Adrenal gland (tissue), 12 donors: ENCODE data around the gene TMEM175. TPM values are rescaled to one million over a fixed set of nuclear protein-coding genes. Genes with fewer than 3 reads are reported as not detected.

ENCODE experiments used
- DNase-seq, 7 donors: peaks; one replicate each; pipeline ENCODE4 v3.0.0-alpha.2; 2019 to 2020
- H3K27ac ChIP-seq, 5 donors: fragments of 200-600 bp; sonication (generic) in 4 of 5; 1 replicate in 3 of 5; 2 replicates in 2 of 5; pipeline versions ENCODE4 v1.5.1 to v1.8.0; 2016 to 2020; ENCODE audit warnings: mild to moderate bottlenecking in 1 of 5
- H3K27me3 ChIP-seq: fragments of 200-600 bp; 2 replicates; pipeline ENCODE4 v1.8.0; 2021
- H3K36me3 ChIP-seq, 2 donors: fragments of 200-600 bp; replicated peaks in 1 of 2; 1 replicate in 1 of 2; 2 replicates in 1 of 2; pipeline versions ENCODE4 v1.5.1 to v1.8.0; 2018 to 2022
- H3K4me1 ChIP-seq, 2 donors: fragments of 200-600 bp; replicated peaks in 1 of 2; 1 replicate in 1 of 2; 2 replicates in 1 of 2; pipeline versions ENCODE4 v1.5.1 to v1.8.0; 2018 to 2021
- H3K4me3 ChIP-seq, 4 donors: fragments of 200-600 bp; sonication (generic) in 3 of 4; one replicate each; pipeline ENCODE4 v1.5.1; 2016 to 2018
- H3K9me3 ChIP-seq, 3 donors: fragments of 200-600 bp; sonication (generic) in 1 of 3; replicated peaks in 1 of 3; 1 replicate in 2 of 3; 2 replicates in 1 of 3; pipeline versions ENCODE4 v1.5.1 to v1.8.0; 2016 to 2021
- CTCF ChIP-seq, 6 experiments: fragments of 450-650 bp in 4 of 6; fragments of 200-600 bp in 2 of 6; sonication (generic) in 1 of 6; IDR thresholded peaks; 1 replicate in 5 of 6; 2 replicates in 1 of 6; pipeline versions ENCODE4 v1.5.1 to v1.8.0; 2016 to 2021; ENCODE audit warnings: antibody characterized with exemption in 6 of 6, mild to moderate bottlenecking in 2 of 6, moderate library complexity in 1 of 6
- POLR2A ChIP-seq, 2 donors: fragments of 450-650 bp; IDR thresholded peaks; one replicate each; pipeline ENCODE4 v1.6.1; 2017; ENCODE audit warnings: antibody characterized with exemption in 2 of 2, mild to moderate bottlenecking in 2 of 2, moderate library complexity in 1 of 2
- WGBS, 4 donors: extraction: QIAGEN DNeasy Blood & Tissue Kit in 2 of 4; methylation state at CpG; one replicate each; pipeline versions ENCODE4 v1.1.5 to v1.1.7; 2013 to 2017; 5-methylcytosine and 5-hydroxymethylcytosine counted together
- intact Hi-C, 2 donors: fragments of 100-400 bp; cut with DNase I; formaldehyde crosslinking; loops; one replicate each; pipeline versions ENCODE4 v1.14.1 to v1.15.0; 2022 to 2023
- polyA plus RNA-seq, 3 donors: library from polyadenylated mRNA; stranded (reverse); fragments of 200-250 nt in 2 of 3; fragments of 350-450 nt in 1 of 3; fragmentation: Illumina TruSeq in 1 of 3; extraction: RNeasy Lipid Tissue Mini Kit (QIAGEN cat#74804) in 1 of 3; gene quantifications; one replicate each; pipeline ENCODE4 v1.2.3, GENCODE V29; 2013 to 2014
- total RNA-seq, 9 donors: library from RNA; depleted of rRNA in 4 of 9; stranded (reverse); fragments of >200 nt in 4 of 9; fragments of 120-200 nt in 1 of 9; fragmentation: NEBNext Ultra II Directional in 1 of 9; extraction: Animal tissue kit (Norgen Biotek cat#: 25700) in 1 of 9; gene quantifications; one replicate each; pipeline versions ENCODE4 v1.1.0 to v1.2.4, GENCODE V29; 2013 to 2023
- donor health status: healthy with polysubstance abuse.
- donor health status: Bipolar disorder and iron deficiency.
- donor health status: DM: yes; HTN: yes; CAD: no.
- donor health status: DM: no; HTN: no; CAD: no.
- donor health status: DM: no; HTN: no; CAD: no.
- donor health status: DM: yes; HTN: yes; CAD: no.

TMEM175 gene
- total and polyA plus RNA-seq, 12 donors, result 20.2 to 142 (median 47.9) TPM

- peaks cover 0 to 72% of the 10 kb centered on the region in 2 donors for H3K36me3 ChIP-seq
- no peaks in the 10 kb centered on the region for H3K27me3 ChIP-seq
- no peak overlapping the region for H3K27ac ChIP-seq
- no peaks in the 10 kb centered on the region for H3K4me1 ChIP-seq
- TF ChIP-seq CTCF (IDR thresholded peaks at IDR 0.05), result no peak
- TF ChIP-seq POLR2A (IDR thresholded peaks at IDR 0.05), result no peak
- no peak overlapping the region for H3K4me3 ChIP-seq
- intact Hi-C loops, result loop anchor here in 1 of 2 donors (10.0 kb wide), 1 partner anchor 71 kb away; no protein-coding TSS in a partner anchor
- DNase-seq, result no peak
- WGBS, 4 donors, result 90 to 98% (median 94%) methylated on average over 9 to 26 of the region's 26 CpGs
- no peaks in the 10 kb centered on the region for H3K9me3 ChIP-seq
Observed at GRCh38 chr4:883377-884095, 48.7 kb upstream of the TMEM175 start.

GRCh38 chr4:884259-884658, 48.0 kb upstream of the TMEM175 start:
- Histone ChIP-seq H3K36me3 (peaks cover 0 to 72% of the 10 kb centered on the region in 2 donors), H3K27ac (no peak overlapping the region), H3K4me1 (no peaks in the 10 kb centered on the region), H3K9me3 (no peaks in the 10 kb centered on the region), H3K4me3 (no peak overlapping the region), H3K27me3 (no peaks in the 10 kb centered on the region)
- WGBS, 4 donors, result 80 to 86% (median 84%) methylated on average over 10 to 15 of the region's 15 CpGs
- TF ChIP-seq CTCF (IDR thresholded peaks at IDR 0.05), result no peak
- TF ChIP-seq POLR2A (IDR thresholded peaks at IDR 0.05), result no peak
- no peak for DNase-seq
- intact Hi-C loops, result loop anchor here in 1 of 2 donors (10.0 kb wide), 1 partner anchor 71 kb away; no protein-coding TSS in a partner anchor

GRCh38 chr4:884896-885295, 47.4 kb upstream of the TMEM175 start:
- no peaks in the 10 kb centered on the region for H3K27me3 ChIP-seq
- H3K36me3 ChIP-seq, result peaks cover 0 to 73% of the 10 kb centered on the region in 2 donors
- intact Hi-C loops, result loop anchor here in 1 of 2 donors (10.0 kb wide), 1 partner anchor 70 kb away; no protein-coding TSS in a partner anchor
- no peaks in the 10 kb centered on the region for H3K9me3 ChIP-seq
- H3K4me3 ChIP-seq, result no peak overlapping the region
- H3K27ac ChIP-seq, result no peak overlapping the region
- 85 to 94% (median 91%) methylated on average over 24 of the region's 24 CpGs for WGBS, 4 donors
- no peak for TF ChIP-seq CTCF (IDR thresholded peaks at IDR 0.05)
- TF ChIP-seq POLR2A (IDR thresholded peaks at IDR 0.05), result no peak
- no peak for DNase-seq
- no peaks in the 10 kb centered on the region for H3K4me1 ChIP-seq

GRCh38 chr4:885353-885752, 46.9 kb upstream of the TMEM175 start:
- no peak overlapping the region for H3K27ac ChIP-seq
- no peak overlapping the region for H3K4me3 ChIP-seq
- no peak for DNase-seq
- TF ChIP-seq POLR2A (IDR thresholded peaks at IDR 0.05), result no peak
- H3K9me3 ChIP-seq, result no peaks in the 10 kb centered on the region
- H3K36me3 ChIP-seq, result peaks cover 0 to 71% of the 10 kb centered on the region in 2 donors
- 82 to 97% (median 93%) methylated on average over 3 to 10 of the region's 10 CpGs for WGBS, 4 donors
- no peaks in the 10 kb centered on the region for H3K4me1 ChIP-seq
- intact Hi-C loops, result loop anchor here in 1 of 2 donors (10.0 kb wide), 1 partner anchor 69 kb away; no protein-coding TSS in a partner anchor
- no peaks in the 10 kb centered on the region for H3K27me3 ChIP-seq
